GM12873 (cell line): ENCODE measurements around the gene ZNF79.

Experiments
- TF ChIP-seq, protein P1 (sequence below): IDR thresholded peaks from 2 replicates; pipeline ENCODE4 v1.5.1; 2012; ENCODE audit warnings: low read depth, mild to moderate bottlenecking, moderate library complexity, low read length, control low read depth; ENCODE audit not compliant: insufficient read depth; ENCODE audit errors: missing control alignments

ZNF79 gene

GRCh38 chr9:127428348-127428747 lies 4.2 kb downstream of the ZNF79 start:
- TF ChIP-seq, protein P1, sequence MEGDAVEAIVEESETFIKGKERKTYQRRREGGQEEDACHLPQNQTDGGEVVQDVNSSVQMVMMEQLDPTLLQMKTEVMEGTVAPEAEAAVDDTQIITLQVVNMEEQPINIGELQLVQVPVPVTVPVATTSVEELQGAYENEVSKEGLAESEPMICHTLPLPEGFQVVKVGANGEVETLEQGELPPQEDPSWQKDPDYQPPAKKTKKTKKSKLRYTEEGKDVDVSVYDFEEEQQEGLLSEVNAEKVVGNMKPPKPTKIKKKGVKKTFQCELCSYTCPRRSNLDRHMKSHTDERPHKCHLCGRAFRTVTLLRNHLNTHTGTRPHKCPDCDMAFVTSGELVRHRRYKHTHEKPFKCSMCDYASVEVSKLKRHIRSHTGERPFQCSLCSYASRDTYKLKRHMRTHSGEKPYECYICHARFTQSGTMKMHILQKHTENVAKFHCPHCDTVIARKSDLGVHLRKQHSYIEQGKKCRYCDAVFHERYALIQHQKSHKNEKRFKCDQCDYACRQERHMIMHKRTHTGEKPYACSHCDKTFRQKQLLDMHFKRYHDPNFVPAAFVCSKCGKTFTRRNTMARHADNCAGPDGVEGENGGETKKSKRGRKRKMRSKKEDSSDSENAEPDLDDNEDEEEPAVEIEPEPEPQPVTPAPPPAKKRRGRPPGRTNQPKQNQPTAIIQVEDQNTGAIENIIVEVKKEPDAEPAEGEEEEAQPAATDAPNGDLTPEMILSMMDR = no peak

DNA sequence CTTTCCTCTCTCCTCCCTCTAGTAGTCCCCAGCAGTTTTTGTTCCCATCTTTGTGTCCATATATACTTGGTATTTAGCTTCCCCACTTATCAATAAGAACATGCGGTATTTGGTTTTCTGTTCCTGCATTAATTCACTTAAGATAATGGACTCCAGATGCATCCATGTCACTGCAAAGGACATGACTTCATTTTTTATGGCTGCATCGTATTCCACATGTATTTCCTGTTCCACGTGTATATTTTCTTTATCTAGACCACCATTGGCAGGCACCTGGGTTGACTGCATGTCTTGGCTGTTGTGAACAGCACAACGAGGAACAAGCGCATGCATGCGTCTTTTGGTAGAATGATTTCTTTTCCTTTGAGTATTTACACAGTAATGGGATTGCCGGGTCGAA lies 6.2 kb downstream of the ZNF79 start:
- TF ChIP-seq, protein P1 = no peak

DNA sequence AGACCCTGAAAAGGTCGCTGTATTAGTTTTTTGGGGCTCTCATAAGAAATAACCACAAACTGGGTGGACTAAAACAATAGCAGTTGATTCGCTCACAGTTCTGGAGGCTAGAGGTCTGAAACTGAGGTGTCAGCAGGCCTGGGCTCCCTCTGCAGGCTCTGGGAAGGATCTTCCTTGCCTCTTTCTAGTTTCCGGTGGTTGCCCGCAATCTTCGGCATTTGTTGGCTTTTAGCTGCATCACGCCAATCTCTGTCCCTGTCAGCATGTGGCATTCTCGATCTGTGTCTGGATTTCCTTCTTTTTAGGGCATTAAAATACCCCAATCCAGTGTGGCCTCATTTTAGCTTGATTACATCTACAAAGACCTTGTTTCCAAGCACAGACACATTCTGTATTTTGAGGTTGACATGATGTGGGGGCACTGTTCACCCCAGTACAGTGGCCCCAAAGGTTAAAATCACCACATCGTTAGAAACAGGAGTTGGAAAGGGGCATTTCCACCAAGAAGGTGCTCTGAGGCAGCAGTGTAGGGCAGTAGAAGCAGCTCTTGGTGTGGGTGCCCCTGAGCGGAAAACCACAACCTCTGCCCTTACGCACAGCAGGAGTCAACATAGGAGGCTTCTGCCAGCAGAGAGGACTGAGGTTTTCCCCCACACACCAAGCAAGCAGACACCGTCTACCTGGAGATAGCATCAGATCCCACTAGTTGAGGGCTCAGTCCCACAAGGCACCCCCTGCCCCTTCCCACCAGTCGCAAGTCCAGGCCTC lies 13.5 kb downstream of the ZNF79 start:
- TF ChIP-seq, protein P1 = no peak

DNA sequence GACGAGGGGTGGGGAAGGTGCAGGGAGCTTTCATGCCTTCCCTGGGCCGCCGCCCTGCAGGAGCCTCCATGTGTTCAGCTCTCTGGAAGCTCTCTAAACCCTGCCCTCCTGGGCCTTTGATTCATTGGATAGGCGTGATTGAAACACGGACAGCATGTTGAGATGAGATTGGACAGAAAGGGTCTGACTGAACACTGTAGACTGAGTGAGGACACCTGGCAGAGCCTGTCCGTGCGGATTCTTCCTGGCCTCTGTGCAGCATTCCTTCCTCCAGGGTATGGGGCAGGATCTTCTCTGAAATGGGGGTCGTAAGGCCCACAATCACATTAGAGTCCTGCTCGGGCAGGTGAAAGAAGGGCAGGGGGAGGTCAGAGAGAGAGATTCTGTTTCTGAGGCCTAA lies 14.2 kb downstream of the ZNF79 start:
- TF ChIP-seq, protein P1 = no peak

- TF ChIP-seq, protein P1 = no peak
Measured at GRCh38 chr9:127444283-127444920, 20.2 kb downstream of the ZNF79 start.

DNA sequence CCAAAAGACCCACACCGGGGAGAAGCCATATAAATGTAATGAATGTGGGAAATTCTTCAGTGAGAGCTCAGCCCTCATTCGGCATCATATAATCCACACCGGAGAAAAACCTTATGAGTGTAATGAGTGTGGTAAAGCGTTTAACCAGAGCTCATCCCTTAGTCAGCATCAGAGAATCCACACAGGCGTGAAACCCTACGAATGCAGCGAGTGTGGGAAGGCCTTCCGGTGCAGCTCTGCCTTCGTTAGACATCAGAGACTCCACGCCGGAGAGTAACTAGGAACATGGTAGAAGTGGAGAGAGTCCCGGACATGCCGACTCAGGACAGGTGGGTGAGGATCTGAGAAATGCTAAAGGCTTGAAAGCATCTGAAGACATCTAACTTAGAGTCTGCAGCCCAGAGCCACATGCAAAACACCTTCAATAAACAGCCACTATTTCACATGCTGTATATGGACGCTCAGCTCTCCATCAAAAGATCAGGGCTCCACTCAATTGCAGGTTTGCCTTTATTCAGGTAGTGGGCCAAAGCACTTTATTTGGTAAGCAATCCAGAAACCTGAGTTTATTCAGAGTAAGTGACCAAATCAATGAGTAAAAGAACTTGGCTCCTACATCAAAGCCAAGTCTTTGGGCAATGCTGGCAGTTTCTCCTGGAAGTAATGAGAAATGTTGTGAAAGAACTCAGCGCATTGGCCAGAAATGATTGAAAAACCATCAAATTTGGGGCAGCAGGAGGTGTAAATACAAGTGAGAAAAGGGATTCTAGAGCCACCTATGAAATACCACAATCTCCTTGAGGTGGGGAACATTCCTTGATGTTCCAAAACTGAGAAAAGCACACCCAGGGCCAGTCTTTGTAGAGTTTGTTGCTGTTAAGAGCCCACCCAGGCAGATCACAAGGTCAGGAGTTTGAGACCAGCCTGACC lies 21.0 kb downstream of the ZNF79 start:
- TF ChIP-seq, protein P1 = no peak
